Upper lobe of left lung (tissue), 6 donors: Measurements from ENCODE around the gene SFTPA2. TPM values are rescaled to one million over a fixed set of nuclear protein-coding genes. Genes with fewer than 3 reads are reported as not detected.
"Not testable (repeated sequence)": the region's sequence is repeated elsewhere in the genome, so short reads cannot be mapped to it uniquely, and the experiment has no call there.

Experiments used
- ATAC-seq, 2 donors: fragments of 200-7000 bp; cut with Tn5 transposase; one replicate each; pipeline ENCODE4 v1.9.1; 2022; ENCODE audit warnings: mild to moderate bottlenecking in 2 of 2, moderate library complexity in 2 of 2; ENCODE audit not compliant: low FRiP score in 2 of 2
- DNase-seq, 2 donors: peaks; one replicate each; pipeline ENCODE4 v3.0.0-alpha.2; 2019 to 2020
- H3K27ac ChIP-seq, 4 donors: fragments of 200-600 bp; sonication (generic); one replicate each; pipeline ENCODE4 v1.5.1; 2016 to 2019
- H3K27me3 ChIP-seq, 4 donors: fragments of 200-600 bp; sonication (generic); one replicate each; pipeline ENCODE4 v1.5.1; 2017 to 2019
- H3K36me3 ChIP-seq, 4 donors: fragments of 200-600 bp; sonication (generic); one replicate each; pipeline ENCODE4 v1.5.1; 2016 to 2019
- H3K4me1 ChIP-seq, 4 donors: fragments of 200-600 bp; sonication (generic); one replicate each; pipeline ENCODE4 v1.5.1; 2018 to 2019
- H3K4me3 ChIP-seq, 4 donors: fragments of 200-600 bp; sonication (generic); one replicate each; pipeline ENCODE4 v1.5.1; 2017 to 2019; ENCODE audit warnings: mild to moderate bottlenecking in 2 of 4, moderate library complexity in 1 of 4
- H3K9me3 ChIP-seq, 4 donors: fragments of 200-600 bp; sonication (generic); one replicate each; pipeline ENCODE4 v1.5.1; 2018 to 2019
- EP300 ChIP-seq, 4 donors: sonication (generic); formaldehyde crosslinking; IDR thresholded peaks; one replicate each; pipeline ENCODE4 v1.5.1; 2017; ENCODE audit warnings: antibody characterized with exemption in 4 of 4, control low read depth in 2 of 4
- POLR2A ChIP-seq, 4 donors: fragments of 450-650 bp; IDR thresholded peaks; one replicate each; pipeline ENCODE4 v1.5.1; 2016 to 2017; ENCODE audit warnings: antibody characterized with exemption in 4 of 4, mild to moderate bottlenecking in 2 of 4
- POLR2AphosphoS5 ChIP-seq, 2 donors: sonication (generic); formaldehyde crosslinking; IDR thresholded peaks; one replicate each; pipeline ENCODE4 v1.5.1; 2017; ENCODE audit warnings: antibody characterized with exemption in 2 of 2
- WGBS, 2 donors: methylation state at CpG; one replicate each; pipeline ENCODE4 v1.1.5; 2017 to 2018; 5-methylcytosine and 5-hydroxymethylcytosine counted together
- total RNA-seq, 6 donors: library from RNA; depleted of rRNA in 4 of 6; stranded (reverse); fragments of >200 nt in 4 of 6; gene quantifications; one replicate each; pipeline versions ENCODE4 v1.1.0 to v1.2.1, GENCODE V29; 2016 to 2021
- TF ChIP-seq, protein P1 (sequence below), 6 experiments: fragments of 450-650 bp in 4 of 6; fragments of 200-600 bp in 2 of 6; sonication (generic) in 2 of 6; IDR thresholded peaks; one replicate each; pipeline ENCODE4 v1.5.1; 2016 to 2019; ENCODE audit warnings: antibody characterized with exemption in 6 of 6
- donor health status: DM: no; HTN: no; CAD: no; lungs with moderate emphysema.
- donor health status: DM: no; HTN: yes; CAD: no; lungs with severe emphysema.

The SFTPA2 gene
- total RNA-seq, 6 donors from 2014 or later = 9,072 to 22,500 (median 12,135) TPM

DNA sequence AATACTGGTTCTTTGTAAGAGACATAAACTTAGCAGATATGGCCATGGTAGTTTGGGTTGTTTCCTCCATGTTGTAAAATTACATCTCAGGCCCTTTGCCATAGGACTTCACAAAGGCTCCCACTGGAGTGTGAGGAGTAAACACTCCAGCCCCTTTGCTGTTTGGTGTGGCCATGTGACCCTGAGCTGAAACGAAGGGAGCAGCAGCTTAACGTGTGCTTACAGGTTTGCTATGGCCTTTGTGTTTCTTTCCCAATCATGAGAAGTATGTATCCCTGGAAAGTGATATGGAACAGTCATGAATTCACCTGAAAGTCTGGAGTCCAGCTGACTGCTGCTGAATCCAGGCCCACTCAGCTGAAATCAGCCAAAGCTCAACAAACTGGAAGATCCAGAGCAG lies 26.7 kb upstream of the SFTPA2 start:
- ATAC-seq (peak in 1 of 2 donors; percentile 41), DNase-seq (peak in 1 of 2 donors; percentile 43)
- Histone ChIP-seq H3K27ac (peak overlapping the region in 2 of 4 donors; percentile 16 to 43), H3K27me3 (no peaks in the 10 kb centered on the region), H3K4me1 (peaks cover 0 to 14% (median 0%) of the 10 kb centered on the region in 4 donors), H3K4me3 (no peak overlapping the region), H3K9me3 (no peaks in the 10 kb centered on the region), H3K36me3 (no peaks in the 10 kb centered on the region)
- 55 to 63% methylated on average over 2 of the region's 2 CpGs for WGBS, 2 donors
- no peak for TF ChIP-seq EP300 (IDR thresholded peaks at IDR 0.05)
- TF ChIP-seq POLR2AphosphoS5 (IDR thresholded peaks at IDR 0.05) = no peak
- TF ChIP-seq, protein P1, sequence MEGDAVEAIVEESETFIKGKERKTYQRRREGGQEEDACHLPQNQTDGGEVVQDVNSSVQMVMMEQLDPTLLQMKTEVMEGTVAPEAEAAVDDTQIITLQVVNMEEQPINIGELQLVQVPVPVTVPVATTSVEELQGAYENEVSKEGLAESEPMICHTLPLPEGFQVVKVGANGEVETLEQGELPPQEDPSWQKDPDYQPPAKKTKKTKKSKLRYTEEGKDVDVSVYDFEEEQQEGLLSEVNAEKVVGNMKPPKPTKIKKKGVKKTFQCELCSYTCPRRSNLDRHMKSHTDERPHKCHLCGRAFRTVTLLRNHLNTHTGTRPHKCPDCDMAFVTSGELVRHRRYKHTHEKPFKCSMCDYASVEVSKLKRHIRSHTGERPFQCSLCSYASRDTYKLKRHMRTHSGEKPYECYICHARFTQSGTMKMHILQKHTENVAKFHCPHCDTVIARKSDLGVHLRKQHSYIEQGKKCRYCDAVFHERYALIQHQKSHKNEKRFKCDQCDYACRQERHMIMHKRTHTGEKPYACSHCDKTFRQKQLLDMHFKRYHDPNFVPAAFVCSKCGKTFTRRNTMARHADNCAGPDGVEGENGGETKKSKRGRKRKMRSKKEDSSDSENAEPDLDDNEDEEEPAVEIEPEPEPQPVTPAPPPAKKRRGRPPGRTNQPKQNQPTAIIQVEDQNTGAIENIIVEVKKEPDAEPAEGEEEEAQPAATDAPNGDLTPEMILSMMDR (IDR thresholded peaks at IDR 0.05) = no peak
- no peak for TF ChIP-seq POLR2A (IDR thresholded peaks at IDR 0.05)

DNA sequence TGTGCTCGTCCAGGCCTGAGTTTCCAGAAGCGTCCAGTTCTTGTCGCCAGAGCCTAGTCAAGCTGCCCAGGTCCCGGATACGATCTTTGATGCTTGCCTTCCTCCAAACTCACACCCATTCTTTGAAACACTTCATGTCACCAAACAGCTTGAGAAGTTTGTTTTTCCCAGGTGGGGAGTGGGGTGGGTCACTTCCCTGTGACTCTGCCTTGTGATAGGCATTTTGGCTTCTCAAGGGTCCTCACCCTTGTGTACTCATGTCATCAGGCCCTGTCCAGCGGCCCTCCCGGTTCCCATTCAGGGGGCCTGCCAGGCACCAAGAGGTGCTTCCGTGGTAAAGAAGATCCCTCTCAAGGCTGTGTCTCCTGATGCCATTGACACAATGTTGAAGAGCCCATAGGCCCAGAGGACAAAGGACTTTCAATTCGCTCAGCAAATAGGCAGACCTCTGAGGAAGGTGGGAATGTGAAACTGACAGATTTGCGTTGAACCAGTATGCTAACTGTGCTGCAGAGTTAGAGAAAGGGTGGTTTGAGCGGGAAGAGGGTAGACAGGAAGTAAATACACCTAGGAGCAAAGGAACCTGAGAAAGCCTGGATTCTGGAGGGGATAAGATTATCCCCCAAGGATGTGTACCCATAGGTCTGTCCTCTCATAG lies 25.8 kb upstream of the SFTPA2 start:
- Histone ChIP-seq H3K27ac (peak overlapping the region in 3 of 4 donors; percentile 6 to 67 (median 12)), H3K4me3 (no peak overlapping the region), H3K27me3 (no peaks in the 10 kb centered on the region), H3K9me3 (no peaks in the 10 kb centered on the region), H3K36me3 (no peaks in the 10 kb centered on the region), H3K4me1 (peaks cover 0 to 14% (median 0%) of the 10 kb centered on the region in 4 donors)
- DNase-seq (peak in 1 of 2 donors; percentile 66), ATAC-seq (peak; percentile 56 to 86)
- 62 to 78% methylated on average over 9 to 11 of the region's 11 CpGs for WGBS, 2 donors
- TF ChIP-seq POLR2AphosphoS5 (IDR thresholded peaks at IDR 0.05) (peak in 1 of 2 donors; percentile 52), EP300 (IDR thresholded peaks at IDR 0.05) (peak in 2 of 4 donors; percentile 60), POLR2A (IDR thresholded peaks at IDR 0.05) (peak in 1 of 4 donors; percentile 39)
- TF ChIP-seq, protein P1 (IDR thresholded peaks at IDR 0.05) = no peak

DNA sequence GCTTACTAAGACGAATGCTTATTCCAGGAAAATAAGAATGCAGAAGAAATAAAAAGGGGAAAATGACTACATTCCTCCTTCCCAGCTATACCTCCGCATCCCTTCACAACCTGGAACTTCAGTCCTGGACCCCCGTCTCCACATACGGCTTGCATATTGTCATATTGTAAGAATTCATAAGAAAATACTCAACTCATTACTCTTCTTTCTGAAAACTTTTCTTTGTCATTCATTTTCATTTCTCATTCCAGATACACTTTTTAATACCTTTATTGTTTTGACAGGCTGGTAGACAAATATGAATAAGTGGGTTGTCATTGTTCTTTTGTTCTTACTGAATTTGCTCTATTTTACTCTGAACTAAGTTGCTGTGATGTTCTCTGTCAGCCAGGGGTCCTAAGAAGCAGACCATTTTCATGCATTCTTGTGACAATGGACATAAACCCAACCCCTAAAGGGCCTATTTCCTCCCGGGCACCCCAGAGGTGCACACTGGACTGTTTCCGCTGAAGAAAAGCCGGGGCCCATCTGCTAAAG lies 23.3 kb upstream of the SFTPA2 start:
- H3K36me3 ChIP-seq = no peaks in the 10 kb centered on the region
- DNase-seq (no peak), ATAC-seq (no peak)
- no peak overlapping the region for H3K27ac ChIP-seq
- peaks cover 0 to 14% (median 0%) of the 10 kb centered on the region in 4 donors for H3K4me1 ChIP-seq
- H3K27me3 ChIP-seq = no peaks in the 10 kb centered on the region
- H3K9me3 ChIP-seq = no peaks in the 10 kb centered on the region
- H3K4me3 ChIP-seq = no peak overlapping the region
- TF ChIP-seq EP300 (IDR thresholded peaks at IDR 0.05) = no peak
- TF ChIP-seq, protein P1 (IDR thresholded peaks at IDR 0.05) = no peak
- no peak for TF ChIP-seq POLR2AphosphoS5 (IDR thresholded peaks at IDR 0.05)
- TF ChIP-seq POLR2A (IDR thresholded peaks at IDR 0.05) = no peak
- 90% methylated on average over 7 of the region's 7 CpGs for WGBS, 2 donors

DNA sequence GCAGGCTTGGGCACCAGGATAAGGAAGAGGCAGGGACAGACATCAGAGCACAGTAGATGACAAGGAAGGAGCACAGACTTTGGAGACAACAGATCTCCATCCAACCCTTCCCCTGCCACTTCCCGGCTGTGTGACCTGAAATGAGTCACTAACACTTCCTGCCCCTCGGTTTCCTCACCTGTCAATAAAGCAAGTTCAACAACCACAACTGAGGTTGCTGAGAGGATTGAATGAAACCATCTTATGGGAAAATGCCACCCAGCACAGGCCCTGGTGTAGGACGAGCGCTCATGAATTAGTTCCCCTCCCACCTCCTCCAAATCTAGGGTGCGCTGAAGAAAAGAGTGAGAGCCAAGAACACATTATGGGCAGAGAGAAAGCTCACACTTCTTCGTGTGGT lies 22.7 kb upstream of the SFTPA2 start:
- H3K36me3 ChIP-seq, H3K27ac ChIP-seq, H3K9me3 ChIP-seq, H3K27me3 ChIP-seq, H3K4me3 ChIP-seq, ATAC-seq, DNase-seq: not testable (repeated sequence)
- WGBS, 2 donors = 63 to 80% methylated on average over 1 to 5 of the region's 6 CpGs
- H3K4me1 ChIP-seq = peaks cover 0 to 14% (median 0%) of the 10 kb centered on the region in 4 donors

DNA sequence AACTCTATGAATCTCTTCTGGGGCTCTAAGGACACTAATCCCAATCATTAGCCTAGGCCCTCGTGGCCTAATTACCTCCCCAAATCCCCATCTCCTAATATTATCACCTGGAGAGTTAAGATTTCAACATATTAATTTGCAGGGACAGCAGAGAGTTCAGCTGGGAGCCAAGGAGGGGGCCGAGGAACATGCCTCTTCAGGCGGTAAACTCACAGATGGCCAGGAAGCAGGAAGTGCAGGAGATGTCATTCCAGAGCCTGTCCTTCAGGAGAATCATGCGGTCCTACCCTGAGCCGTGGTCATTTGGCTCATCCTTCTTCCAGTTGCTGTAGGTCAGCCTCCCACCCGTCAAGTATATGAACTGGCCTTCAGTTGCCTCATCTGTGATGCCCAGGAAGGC lies 21.9 kb upstream of the SFTPA2 start:
- Histone ChIP-seq H3K27me3 (no peaks in the 10 kb centered on the region), H3K27ac (no peak overlapping the region), H3K36me3 (no peaks in the 10 kb centered on the region), H3K4me3 (no peak overlapping the region), H3K4me1 (peaks cover 0 to 9% (median 0%) of the 10 kb centered on the region in 4 donors), H3K9me3 (no peaks in the 10 kb centered on the region)
- ATAC-seq (no peak), DNase-seq (no peak)
- TF ChIP-seq EP300 (IDR thresholded peaks at IDR 0.05) = no peak
- TF ChIP-seq POLR2A (IDR thresholded peaks at IDR 0.05) = no peak
- TF ChIP-seq, protein P1 (IDR thresholded peaks at IDR 0.05) = no peak
- TF ChIP-seq POLR2AphosphoS5 (IDR thresholded peaks at IDR 0.05) = no peak
- 94 to 95% methylated on average over 4 to 5 of the region's 6 CpGs for WGBS, 2 donors
